SJSA1 (cell line): Measurements from ENCODE around the gene RANBP6. TPM values are rescaled to one million over a fixed set of nuclear protein-coding genes. Genes with fewer than 3 reads are reported as not detected.

Experiments used
- DNase-seq, 2 experiments: peaks; one replicate each; pipeline ENCODE4 v3.0.0-alpha.2; 2015 to 2020; ENCODE audit warnings: low spot score in 2 of 2, low read depth in 1 of 2
- H3K27ac ChIP-seq: fragments of 250-450 bp; sonication (Bioruptor Pico); 2 replicates; pipeline ENCODE4 v1.5.1; 2020; ENCODE audit warnings: mild to moderate bottlenecking, moderate library complexity
- H3K27me3 ChIP-seq: fragments of 250-450 bp; sonication (Bioruptor Pico); replicated peaks from 2 replicates; pipeline ENCODE4 v1.5.1; 2020; ENCODE audit warnings: mild to moderate bottlenecking, moderate library complexity
- H3K36me3 ChIP-seq: fragments of 250-450 bp; sonication (Bioruptor Pico); 2 replicates; pipeline ENCODE4 v1.5.1; 2020; ENCODE audit warnings: mild to moderate bottlenecking
- H3K4me1 ChIP-seq: fragments of 250-450 bp; sonication (Bioruptor Pico); replicated peaks from 2 replicates; pipeline ENCODE4 v1.6.1; 2021; ENCODE audit warnings: mild to moderate bottlenecking
- H3K4me3 ChIP-seq: fragments of 250-450 bp; sonication (Bioruptor Pico); 2 replicates; pipeline ENCODE4 v1.5.1; 2020; ENCODE audit warnings: mild to moderate bottlenecking
- H3K9me3 ChIP-seq: fragments of 250-450 bp; sonication (Bioruptor Pico); replicated peaks from 2 replicates; pipeline ENCODE4 v1.5.1; 2020; ENCODE audit warnings: mild to moderate bottlenecking
- total RNA-seq: library from RNA; depleted of rRNA; stranded (reverse); fragments of >200 nt; shearing (Covaris generic); gene quantifications from 2 replicates; pipeline ENCODE4 v1.2.3, GENCODE V29; 2014; rRNA removed

The RANBP6 gene
- total RNA-seq, 1 experiment from 2014 or later = 16.4 TPM

DNA sequence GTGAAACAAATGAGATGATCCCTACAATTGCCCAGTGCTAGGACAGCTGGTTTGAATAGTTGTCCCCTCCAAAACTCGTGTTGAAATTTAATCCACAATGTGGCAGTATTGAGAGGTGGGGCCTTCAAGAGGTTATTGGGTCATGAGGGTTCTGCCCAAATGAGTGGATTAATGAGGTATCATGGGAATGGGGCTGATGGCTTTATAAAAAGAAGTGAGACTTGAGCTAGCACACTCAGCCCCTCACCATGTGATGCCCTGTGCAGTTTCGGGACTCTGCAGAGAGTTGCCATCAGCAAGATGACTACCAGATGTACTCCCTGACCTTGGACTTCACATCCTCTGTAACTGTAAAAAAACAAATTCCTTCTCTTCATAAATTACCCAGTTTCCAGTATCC is 33.1 kb downstream of the RANBP6 start:
- Histone ChIP-seq H3K27ac (no peak overlapping the region), H3K27me3 (no peaks in the 10 kb centered on the region), H3K4me1 (no peaks in the 10 kb centered on the region), H3K9me3 (no peaks in the 10 kb centered on the region), H3K36me3 (no peaks in the 10 kb centered on the region), H3K4me3 (no peak overlapping the region)
- DNase-seq = no peak

DNA sequence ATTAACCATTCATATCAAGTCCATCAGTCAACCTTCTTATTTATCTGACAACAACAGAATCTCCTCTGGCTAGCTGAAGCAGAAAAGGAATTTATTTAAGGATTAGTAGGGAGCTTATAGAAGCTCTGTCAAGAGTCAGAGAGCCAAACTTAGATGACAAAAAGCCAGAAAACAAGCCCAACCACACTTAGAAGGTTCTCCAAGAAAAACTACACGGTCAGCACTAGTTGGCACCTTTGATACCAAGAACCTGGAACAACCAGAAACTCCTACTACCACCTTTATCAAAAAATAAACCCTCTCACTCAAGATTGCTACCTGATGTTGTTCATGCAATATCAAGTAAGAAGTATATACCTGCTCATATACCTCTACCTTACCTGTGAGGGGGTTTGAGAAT is 36.9 kb downstream of the RANBP6 start:
- Histone ChIP-seq H3K36me3 (no peaks in the 10 kb centered on the region), H3K27ac (no peak overlapping the region), H3K9me3 (no peaks in the 10 kb centered on the region), H3K27me3 (no peaks in the 10 kb centered on the region), H3K4me3 (no peak overlapping the region), H3K4me1 (no peaks in the 10 kb centered on the region)
- no peak for DNase-seq

DNA sequence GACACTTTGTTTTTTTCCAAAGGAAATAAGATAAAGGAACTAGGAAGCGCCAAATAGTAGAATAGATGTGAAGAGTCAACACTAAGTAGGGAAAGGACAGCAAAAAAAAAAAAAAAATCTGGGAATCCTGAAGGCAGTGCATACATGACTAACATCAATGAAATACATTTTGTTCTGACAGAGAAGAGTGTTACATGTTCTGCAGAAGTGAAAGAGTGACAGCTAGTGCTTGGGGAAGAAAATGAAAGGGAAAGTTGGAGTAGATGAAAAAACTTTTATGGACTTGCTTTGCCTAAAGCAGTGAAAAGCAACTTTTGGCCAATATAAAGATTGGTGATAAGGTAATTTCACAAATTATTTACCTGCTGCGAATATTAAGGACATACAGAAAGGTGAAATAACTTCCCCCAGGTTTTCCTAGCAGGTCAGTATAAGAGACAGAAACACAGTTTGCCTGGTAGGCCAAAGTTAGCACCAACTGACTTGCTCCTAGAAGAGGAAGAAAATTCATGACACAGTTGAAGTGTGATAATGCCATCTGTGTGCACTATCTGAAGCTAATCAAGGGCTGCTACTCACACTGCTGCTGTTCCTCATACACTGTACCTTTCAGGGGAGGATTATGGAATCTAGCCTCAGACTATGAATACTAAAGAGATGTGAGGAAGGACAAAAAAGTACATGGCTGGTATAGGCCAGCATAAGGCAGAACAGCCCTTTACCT is 38.6 kb downstream of the RANBP6 start:
- Histone ChIP-seq H3K27me3 (no peaks in the 10 kb centered on the region), H3K4me1 (no peaks in the 10 kb centered on the region), H3K9me3 (no peaks in the 10 kb centered on the region), H3K4me3 (no peak overlapping the region), H3K36me3 (no peaks in the 10 kb centered on the region), H3K27ac (no peak overlapping the region)
- no peak for DNase-seq

DNA sequence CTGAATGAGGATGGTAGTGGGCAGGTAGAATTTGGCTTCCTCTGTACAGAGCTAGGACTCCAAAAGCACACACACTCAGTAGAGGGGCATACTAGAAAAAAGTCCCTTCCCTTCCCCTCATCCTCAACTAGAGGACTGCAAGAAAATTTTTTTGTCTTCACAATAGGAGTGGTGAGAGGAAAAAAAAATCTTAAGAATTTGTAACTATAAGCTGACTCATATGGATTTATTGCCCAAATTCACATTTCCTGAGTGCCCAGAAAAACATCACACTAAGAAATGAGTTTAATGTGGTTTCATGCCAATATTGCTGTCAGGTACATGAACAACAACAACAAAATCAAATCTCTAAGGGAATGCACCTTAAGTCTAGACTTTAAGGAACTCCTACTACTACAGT is 43.7 kb downstream of the RANBP6 start:
- no peak for DNase-seq
- Histone ChIP-seq H3K36me3 (no peaks in the 10 kb centered on the region), H3K4me1 (no peaks in the 10 kb centered on the region), H3K4me3 (no peak overlapping the region), H3K27me3 (no peaks in the 10 kb centered on the region), H3K9me3 (no peaks in the 10 kb centered on the region), H3K27ac (no peak overlapping the region)

Other genes starting within 250 kb of the RANBP6 start
- 1.7 and 3.2 TPM in 2 replicates for gene ERMP1, start 182.5 kb downstream of the RANBP6 start, total RNA-seq
- not detected in 2 replicates for gene MLANA, start 124.7 kb downstream of the RANBP6 start, total RNA-seq
- gene IL33, start 200.2 kb upstream of the RANBP6 start, total RNA-seq = not detected in 2 replicates